Stimulated activated CD8-positive, alpha-beta memory T cell treated with anti-CD3 and anti-CD28 coated beads, Interleukin-4, amount 100 ng/mL, for 1 hour (primary cell): ENCODE data around the gene SULT1C4.
"Not testable (repeated sequence)": the region's sequence is repeated elsewhere in the genome, so short reads cannot be mapped to it uniquely, and the experiment has no call there.

Source experiments
- DNase-seq, 2 donors: peaks; one replicate each; pipeline ENCODE4 v3.0.0-alpha.2; 2020; ENCODE audit warnings: low read depth in 2 of 2, low spot score in 1 of 2

Gene SULT1C4

GRCh38 chr2:108377815-108378630 lies at the start of gene SULT1C4:
Gene SULT1C4 (plus strand): TSS chr2:108377954. CDS start chr2:108378338, 384 bp downstream.
- no peak for DNase-seq

GRCh38 chr2:108329771-108330170 lies 48.0 kb upstream of the SULT1C4 start:
- no peak for DNase-seq

- DNase-seq, result no peak
These were observed 46.8 kb upstream of the SULT1C4 start for GRCh38 chr2:108330979-108331378.

GRCh38 chr2:108345951-108346350 lies 31.8 kb upstream of the SULT1C4 start:
- no peak for DNase-seq

GRCh38 chr2:108346827-108347226 lies 30.9 kb upstream of the SULT1C4 start:
- no peak for DNase-seq

- no peak for DNase-seq
These were observed 30.0 kb upstream of the SULT1C4 start for GRCh38 chr2:108347786-108348185.

GRCh38 chr2:108348816-108349570 lies 28.8 kb upstream of the SULT1C4 start:
- no peak for DNase-seq

GRCh38 chr2:108349571-108349928 lies 28.2 kb upstream of the SULT1C4 start:
- DNase-seq, result no peak

- DNase-seq, result no peak
These were observed 25.9 kb upstream of the SULT1C4 start for GRCh38 chr2:108351889-108352288.

GRCh38 chr2:108354136-108354535 lies 23.6 kb upstream of the SULT1C4 start:
- no peak for DNase-seq

- DNase-seq, result no peak
These were observed 21.6 kb upstream of the SULT1C4 start for GRCh38 chr2:108355906-108356734.

GRCh38 chr2:108359336-108359735 lies 18.4 kb upstream of the SULT1C4 start:
- DNase-seq, result not testable (repeated sequence)

- DNase-seq, result no peak
These were observed 16.8 kb upstream of the SULT1C4 start for GRCh38 chr2:108360776-108361468.

GRCh38 chr2:108363024-108363907 lies 14.5 kb upstream of the SULT1C4 start:
- no peak for DNase-seq

GRCh38 chr2:108363908-108364225 lies 13.9 kb upstream of the SULT1C4 start:
- DNase-seq, result no peak

- DNase-seq, result no peak
These were observed 13.0 kb upstream of the SULT1C4 start for GRCh38 chr2:108364676-108365297.

GRCh38 chr2:108365656-108366055 lies 12.1 kb upstream of the SULT1C4 start:
- no peak for DNase-seq

GRCh38 chr2:108367014-108367413 lies 10.7 kb upstream of the SULT1C4 start:
- DNase-seq, result no peak

GRCh38 chr2:108367561-108368175 lies 10.1 kb upstream of the SULT1C4 start:
- DNase-seq, result no peak
